Transverse colon (tissue), 4 donors: Measurements from ENCODE around the gene SUDS3.

Experiments used
- POLR2A ChIP-seq: fragments of 450-650 bp; IDR thresholded peaks from one replicate; pipeline ENCODE4 v1.6.1; 2016; ENCODE audit warnings: antibody characterized with exemption, mild to moderate bottlenecking, moderate library complexity
- POLR2AphosphoS5 ChIP-seq, 3 donors: sonication (generic); formaldehyde crosslinking; IDR thresholded peaks; one replicate each; pipeline ENCODE4 v1.6.1; 2016; ENCODE audit warnings: antibody characterized with exemption in 3 of 3
- TF ChIP-seq, protein P1 (sequence below), 5 experiments: fragments of 200-600 bp in 3 of 5; fragments of 450-650 bp in 2 of 5; sonication (generic) in 3 of 5; IDR thresholded peaks; 1 replicate in 2 of 5; 2 replicates in 3 of 5; pipeline ENCODE4 v1.5.1; 2016 to 2017; ENCODE audit warnings: antibody characterized with exemption in 5 of 5, inconsistent platforms in 3 of 5, mild to moderate bottlenecking in 2 of 5, moderate library complexity in 1 of 5

DNA sequence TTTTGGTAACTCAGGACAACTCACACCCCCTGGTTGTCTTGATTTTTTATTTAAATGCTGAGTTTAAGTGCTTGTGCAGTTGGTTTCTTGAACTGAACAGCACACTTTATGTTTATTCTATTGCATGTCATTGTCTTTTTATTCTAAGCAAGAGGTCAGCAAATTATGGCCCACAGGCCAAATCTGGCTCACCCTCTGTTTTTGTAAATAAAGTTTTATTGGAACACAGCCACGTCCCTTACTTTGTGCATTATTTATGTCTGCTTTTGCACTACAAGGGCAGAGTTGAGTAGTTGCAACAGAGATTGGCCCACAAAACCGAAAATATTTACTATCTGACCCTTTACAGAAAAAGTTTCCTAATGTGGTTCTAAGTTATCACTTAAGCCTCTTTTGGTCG, 52.3 kb downstream of the SUDS3 start:
- TF ChIP-seq POLR2A (no peak), POLR2AphosphoS5 (IDR thresholded peaks at IDR 0.05) (no peak)
- TF ChIP-seq, protein P1, sequence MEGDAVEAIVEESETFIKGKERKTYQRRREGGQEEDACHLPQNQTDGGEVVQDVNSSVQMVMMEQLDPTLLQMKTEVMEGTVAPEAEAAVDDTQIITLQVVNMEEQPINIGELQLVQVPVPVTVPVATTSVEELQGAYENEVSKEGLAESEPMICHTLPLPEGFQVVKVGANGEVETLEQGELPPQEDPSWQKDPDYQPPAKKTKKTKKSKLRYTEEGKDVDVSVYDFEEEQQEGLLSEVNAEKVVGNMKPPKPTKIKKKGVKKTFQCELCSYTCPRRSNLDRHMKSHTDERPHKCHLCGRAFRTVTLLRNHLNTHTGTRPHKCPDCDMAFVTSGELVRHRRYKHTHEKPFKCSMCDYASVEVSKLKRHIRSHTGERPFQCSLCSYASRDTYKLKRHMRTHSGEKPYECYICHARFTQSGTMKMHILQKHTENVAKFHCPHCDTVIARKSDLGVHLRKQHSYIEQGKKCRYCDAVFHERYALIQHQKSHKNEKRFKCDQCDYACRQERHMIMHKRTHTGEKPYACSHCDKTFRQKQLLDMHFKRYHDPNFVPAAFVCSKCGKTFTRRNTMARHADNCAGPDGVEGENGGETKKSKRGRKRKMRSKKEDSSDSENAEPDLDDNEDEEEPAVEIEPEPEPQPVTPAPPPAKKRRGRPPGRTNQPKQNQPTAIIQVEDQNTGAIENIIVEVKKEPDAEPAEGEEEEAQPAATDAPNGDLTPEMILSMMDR (IDR thresholded peaks at IDR 0.05): no peak
